HepG2 (cell line): ENCODE results near the gene RLF. TPM values are rescaled to one million over a fixed set of nuclear protein-coding genes. Genes with fewer than 3 reads are reported as not detected.

Source experiments
- FOXK1 ChIP-seq: sonication (generic); formaldehyde crosslinking; IDR thresholded peaks from 2 replicates; pipeline ENCODE4 v1.4.0; 2020; ENCODE audit warnings: low read depth, missing genetic modification reagents, borderline replicate concordance
- FOXP1 ChIP-seq, 2 experiments: fragments of 450-650 bp in 1 of 2; IDR thresholded peaks; 2 replicates each; pipeline ENCODE4 v1.6.1; 2017 to 2018; ENCODE audit warnings: antibody characterized with exemption in 1 of 2
- IKZF1 ChIP-seq: fragments of 450-650 bp; IDR thresholded peaks from 2 replicates; pipeline ENCODE4 v1.7.1; 2016
- MXD3 ChIP-seq: IDR thresholded peaks from 2 replicates; pipeline ENCODE4 v1.6.1; 2016; ENCODE audit warnings: mild to moderate bottlenecking, missing biosample characterization, missing genetic modification reagents
- NCOA2 ChIP-seq: sonication (generic); formaldehyde crosslinking; IDR thresholded peaks from 2 replicates; pipeline ENCODE4 v1.8.0; 2022; ENCODE audit warnings: inconsistent platforms
- NFYB ChIP-seq: sonication (generic); formaldehyde crosslinking; IDR thresholded peaks from 2 replicates; pipeline ENCODE4 v1.4.0; 2020; ENCODE audit warnings: missing genetic modification reagents
- POGZ ChIP-seq: sonication (generic); formaldehyde crosslinking; IDR thresholded peaks from 2 replicates; pipeline ENCODE4 v1.4.0; 2020; ENCODE audit warnings: mild to moderate bottlenecking, missing genetic modification reagents
- POLR2AphosphoS2 ChIP-seq: IDR thresholded peaks from 2 replicates; pipeline ENCODE4 v1.6.1; 2011; ENCODE audit warnings: low read depth, low read length, improper control_type of control experiment
- RXRB ChIP-seq: IDR thresholded peaks from 2 replicates; pipeline ENCODE4 v1.6.1; 2016; ENCODE audit warnings: borderline replicate concordance, missing genetic modification reagents, missing compliant biosample characterization
- THAP9 ChIP-seq: sonication (generic); formaldehyde crosslinking; IDR thresholded peaks from 2 replicates; pipeline ENCODE4; 2020; ENCODE audit warnings: missing genetic modification reagents, mild to moderate bottlenecking, borderline replicate concordance
- TSC22D2 ChIP-seq: sonication (generic); formaldehyde crosslinking; IDR thresholded peaks from 2 replicates; pipeline ENCODE4 v1.5.1; 2020; ENCODE audit warnings: missing genetic modification reagents, mild to moderate bottlenecking, borderline replicate concordance
- ZBTB43 ChIP-seq: sonication (generic); formaldehyde crosslinking; conservative IDR thresholded peaks from 2 replicates; pipeline ENCODE4 v1.4.0; 2020; ENCODE audit warnings: missing genetic modification reagents
- ZFY ChIP-seq: sonication (generic); formaldehyde crosslinking; IDR thresholded peaks from 2 replicates; pipeline ENCODE4 v1.4.0; 2020; ENCODE audit warnings: missing genetic modification reagents
- ZNF567 ChIP-seq: sonication (generic); formaldehyde crosslinking; IDR thresholded peaks from 2 replicates; pipeline ENCODE4 v1.8.1; 2023; ENCODE audit warnings: mild to moderate bottlenecking, missing genetic modification reagents, borderline replicate concordance
- polyA plus RNA-seq, 8 experiments: library from polyadenylated mRNA; depleted of rRNA in 3 of 8; stranded (reverse) in 7 of 8; unstranded in 1 of 8; fragments of >200 nt; fragmentation: Illumina TruSeq in 4 of 8; extraction: Trizol in 4 of 8; gene quantifications; 2 replicates each; pipeline versions ENCODE4 v1.2.1 to v1.2.3, GENCODE V29; 2011 to 2016; ENCODE audit warnings: low read depth in 4 of 8, missing spikeins in 1 of 8, mixed read lengths in 1 of 8; ENCODE audit not compliant: insufficient read depth in 1 of 8
- total RNA-seq, 5 experiments: library from RNA; depleted of rRNA; stranded (reverse); fragments of >200 nt; fragmentation: Illumina TruSeq; extraction: Trizol; gene quantifications; 2 replicates each; pipeline ENCODE4 v1.2.3, GENCODE V29; 2016; ENCODE audit warnings: low read depth in 1 of 5
- TF ChIP-seq, protein P1 (sequence below): sonication (generic); formaldehyde crosslinking; IDR thresholded peaks from 2 replicates; pipeline ENCODE4 v1.4.0; 2020; ENCODE audit warnings: missing genetic modification reagents, mild to moderate bottlenecking, borderline replicate concordance
- TF ChIP-seq, protein P2 (sequence below): sonication (generic); formaldehyde crosslinking; IDR thresholded peaks from 2 replicates; pipeline ENCODE4 v1.5.1; 2020; ENCODE audit warnings: missing genetic modification reagents, mild to moderate bottlenecking, borderline replicate concordance
- TF ChIP-seq, protein P3 (sequence below): sonication (generic); formaldehyde crosslinking; IDR thresholded peaks from 2 replicates; pipeline ENCODE4 v1.8.0; 2022; ENCODE audit warnings: missing genetic modification reagents, mild to moderate bottlenecking, borderline replicate concordance

Gene RLF
- total and polyA plus RNA-seq, 2 of the 13 experiments (the other 11 are each of a cell fraction or from before 2014, with no cell fraction given), result 9.0 to 15.7 TPM

GRCh38 chr1:40161125-40161887 is at the start of gene RLF (continued):
- TF ChIP-seq, protein P1, sequence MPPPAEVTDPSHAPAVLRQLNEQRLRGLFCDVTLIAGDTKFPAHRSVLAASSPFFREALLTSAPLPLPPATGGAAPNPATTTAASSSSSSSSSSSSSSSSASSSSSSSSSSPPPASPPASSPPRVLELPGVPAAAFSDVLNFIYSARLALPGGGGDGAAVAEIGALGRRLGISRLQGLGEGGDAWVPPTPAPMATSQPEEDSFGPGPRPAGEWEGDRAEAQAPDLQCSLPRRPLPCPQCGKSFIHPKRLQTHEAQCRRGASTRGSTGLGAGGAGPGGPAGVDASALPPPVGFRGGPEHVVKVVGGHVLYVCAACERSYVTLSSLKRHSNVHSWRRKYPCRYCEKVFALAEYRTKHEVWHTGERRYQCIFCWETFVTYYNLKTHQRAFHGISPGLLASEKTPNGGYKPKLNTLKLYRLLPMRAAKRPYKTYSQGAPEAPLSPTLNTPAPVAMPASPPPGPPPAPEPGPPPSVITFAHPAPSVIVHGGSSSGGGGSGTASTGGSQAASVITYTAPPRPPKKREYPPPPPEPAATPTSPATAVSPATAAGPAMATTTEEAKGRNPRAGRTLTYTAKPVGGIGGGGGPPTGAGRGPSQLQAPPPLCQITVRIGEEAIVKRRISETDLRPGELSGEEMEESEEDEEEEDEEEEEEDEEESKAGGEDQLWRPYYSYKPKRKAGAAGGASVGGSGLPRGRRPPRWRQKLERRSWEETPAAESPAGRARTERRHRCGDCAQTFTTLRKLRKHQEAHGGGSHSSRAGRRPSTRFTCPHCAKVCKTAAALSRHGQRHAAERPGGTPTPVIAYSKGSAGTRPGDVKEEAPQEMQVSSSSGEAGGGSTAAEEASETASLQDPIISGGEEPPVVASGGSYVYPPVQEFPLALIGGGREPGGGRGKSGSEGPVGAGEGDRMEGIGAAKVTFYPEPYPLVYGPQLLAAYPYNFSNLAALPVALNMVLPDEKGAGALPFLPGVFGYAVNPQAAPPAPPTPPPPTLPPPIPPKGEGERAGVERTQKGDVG (CRISPR knock-in tag), result 0 out of 2 replicates have a peak, but pooled peaks have one; percentile 48
- peak; percentile 88 for TF ChIP-seq TSC22D2 (CRISPR knock-in tag)
- TF ChIP-seq NFYB (CRISPR knock-in tag), result peak; percentile 50; the same call in 1 of the 2 replicates
- no peak for TF ChIP-seq FOXP1 (IDR thresholded peaks at IDR 0.05)
- TF ChIP-seq FOXP1 (CRISPR knock-in tag; IDR thresholded peaks at IDR 0.05), result peak; percentile 8; the same call in 1 of the 2 replicates
- TF ChIP-seq ZBTB43 (CRISPR knock-in tag), result peak; percentile 83
- no peak for TF ChIP-seq IKZF1
- TF ChIP-seq THAP9 (CRISPR knock-in tag), result peak; percentile 91; the same call in 1 of the 2 replicates
- TF ChIP-seq NCOA2 (CRISPR knock-in tag), result peak; percentile 25; the same call in 1 of the 2 replicates
- peak; percentile 84 for TF ChIP-seq MXD3 (CRISPR knock-in tag)
- TF ChIP-seq POGZ (CRISPR knock-in tag), result peak; percentile 98
- TF ChIP-seq RXRB, result peak; percentile 39; the same call in 1 of the 2 replicates
- TF ChIP-seq ZNF567 (CRISPR knock-in tag), result peak; percentile 22; the same call in 1 of the 2 replicates
- TF ChIP-seq ZFY (CRISPR knock-in tag), result peak; percentile 94
- peak; percentile 76; the same call in 1 of the 2 replicates for TF ChIP-seq POLR2AphosphoS2
- peak; percentile 96 for TF ChIP-seq FOXK1 (CRISPR knock-in tag)
- TF ChIP-seq, protein P2, sequence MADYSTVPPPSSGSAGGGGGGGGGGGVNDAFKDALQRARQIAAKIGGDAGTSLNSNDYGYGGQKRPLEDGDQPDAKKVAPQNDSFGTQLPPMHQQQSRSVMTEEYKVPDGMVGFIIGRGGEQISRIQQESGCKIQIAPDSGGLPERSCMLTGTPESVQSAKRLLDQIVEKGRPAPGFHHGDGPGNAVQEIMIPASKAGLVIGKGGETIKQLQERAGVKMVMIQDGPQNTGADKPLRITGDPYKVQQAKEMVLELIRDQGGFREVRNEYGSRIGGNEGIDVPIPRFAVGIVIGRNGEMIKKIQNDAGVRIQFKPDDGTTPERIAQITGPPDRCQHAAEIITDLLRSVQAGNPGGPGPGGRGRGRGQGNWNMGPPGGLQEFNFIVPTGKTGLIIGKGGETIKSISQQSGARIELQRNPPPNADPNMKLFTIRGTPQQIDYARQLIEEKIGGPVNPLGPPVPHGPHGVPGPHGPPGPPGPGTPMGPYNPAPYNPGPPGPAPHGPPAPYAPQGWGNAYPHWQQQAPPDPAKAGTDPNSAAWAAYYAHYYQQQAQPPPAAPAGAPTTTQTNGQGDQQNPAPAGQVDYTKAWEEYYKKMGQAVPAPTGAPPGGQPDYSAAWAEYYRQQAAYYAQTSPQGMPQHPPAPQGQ (CRISPR knock-in tag), result no peak
- TF ChIP-seq, protein P3, sequence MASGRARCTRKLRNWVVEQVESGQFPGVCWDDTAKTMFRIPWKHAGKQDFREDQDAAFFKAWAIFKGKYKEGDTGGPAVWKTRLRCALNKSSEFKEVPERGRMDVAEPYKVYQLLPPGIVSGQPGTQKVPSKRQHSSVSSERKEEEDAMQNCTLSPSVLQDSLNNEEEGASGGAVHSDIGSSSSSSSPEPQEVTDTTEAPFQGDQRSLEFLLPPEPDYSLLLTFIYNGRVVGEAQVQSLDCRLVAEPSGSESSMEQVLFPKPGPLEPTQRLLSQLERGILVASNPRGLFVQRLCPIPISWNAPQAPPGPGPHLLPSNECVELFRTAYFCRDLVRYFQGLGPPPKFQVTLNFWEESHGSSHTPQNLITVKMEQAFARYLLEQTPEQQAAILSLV (CRISPR knock-in tag), result peak; percentile 73; the same call in 1 of the 2 replicates
